ENCODE measurements around the gene RNASE3.
A peak's percentile ranks its signal among the peaks of the same experiment; 100 is the strongest.
"Not testable (repeated sequence)": the region's sequence is repeated elsewhere in the genome, so short reads cannot be mapped to it uniquely, and the experiment has no call there.

Gene RNASE3

DNA sequence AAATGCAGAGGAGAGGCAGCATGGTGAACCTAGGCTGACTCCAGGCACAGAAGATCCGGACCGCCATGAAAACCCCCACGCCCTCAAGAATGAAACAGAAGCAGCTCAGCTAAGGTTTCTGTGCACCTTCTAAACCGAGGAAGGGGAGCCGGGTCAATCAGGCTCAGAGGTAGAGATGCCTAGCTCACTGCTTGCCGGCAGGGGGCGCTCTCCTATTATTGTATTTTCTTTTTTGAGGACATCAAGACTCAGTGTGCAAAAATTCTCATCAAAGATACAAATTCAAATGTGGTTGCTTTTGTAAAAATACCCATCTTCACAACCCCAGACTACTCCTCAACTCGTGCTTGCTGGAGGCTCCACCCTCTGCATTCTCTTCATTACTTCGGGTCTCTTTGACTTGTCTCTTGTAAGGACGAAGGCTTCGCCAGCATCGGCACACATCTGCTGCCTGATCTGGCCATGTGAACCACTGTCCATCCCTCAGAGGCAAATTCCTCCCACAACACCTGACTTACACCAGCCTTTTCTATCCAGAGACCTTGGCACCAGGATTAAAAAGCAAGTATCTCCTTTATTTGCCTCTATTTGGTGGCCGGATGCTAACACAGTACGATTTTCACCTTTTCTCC, 33.4 kb upstream of the RNASE3 start:
- no peak overlapping the region for H3K4me3 ChIP-seq (ENCODE audit: low read depth, low read length)
- TF ChIP-seq, protein P1, sequence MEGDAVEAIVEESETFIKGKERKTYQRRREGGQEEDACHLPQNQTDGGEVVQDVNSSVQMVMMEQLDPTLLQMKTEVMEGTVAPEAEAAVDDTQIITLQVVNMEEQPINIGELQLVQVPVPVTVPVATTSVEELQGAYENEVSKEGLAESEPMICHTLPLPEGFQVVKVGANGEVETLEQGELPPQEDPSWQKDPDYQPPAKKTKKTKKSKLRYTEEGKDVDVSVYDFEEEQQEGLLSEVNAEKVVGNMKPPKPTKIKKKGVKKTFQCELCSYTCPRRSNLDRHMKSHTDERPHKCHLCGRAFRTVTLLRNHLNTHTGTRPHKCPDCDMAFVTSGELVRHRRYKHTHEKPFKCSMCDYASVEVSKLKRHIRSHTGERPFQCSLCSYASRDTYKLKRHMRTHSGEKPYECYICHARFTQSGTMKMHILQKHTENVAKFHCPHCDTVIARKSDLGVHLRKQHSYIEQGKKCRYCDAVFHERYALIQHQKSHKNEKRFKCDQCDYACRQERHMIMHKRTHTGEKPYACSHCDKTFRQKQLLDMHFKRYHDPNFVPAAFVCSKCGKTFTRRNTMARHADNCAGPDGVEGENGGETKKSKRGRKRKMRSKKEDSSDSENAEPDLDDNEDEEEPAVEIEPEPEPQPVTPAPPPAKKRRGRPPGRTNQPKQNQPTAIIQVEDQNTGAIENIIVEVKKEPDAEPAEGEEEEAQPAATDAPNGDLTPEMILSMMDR (IDR thresholded peaks at IDR 0.05; ENCODE audit: low read depth, low read length), result peak; percentile 80

DNA sequence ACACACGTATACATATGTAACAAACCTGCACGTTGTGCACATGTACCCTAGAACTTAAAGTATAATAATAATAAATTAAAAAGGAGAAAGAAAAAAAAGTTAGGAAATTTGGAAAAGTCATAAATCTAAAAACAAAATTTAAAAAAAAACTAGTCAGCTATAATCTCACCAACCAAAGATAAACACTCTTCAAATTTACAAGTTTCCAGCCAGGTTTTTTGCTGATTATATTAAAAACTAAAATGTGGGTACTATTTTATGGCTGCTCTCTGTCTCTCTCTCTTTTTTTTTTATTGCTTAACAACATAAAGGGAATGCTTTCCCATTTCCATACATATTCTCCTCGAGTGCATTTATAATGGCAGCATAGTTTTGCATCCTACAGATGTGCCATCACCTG, 25.0 kb upstream of the RNASE3 start:
- TF ChIP-seq, protein P1 (IDR thresholded peaks at IDR 0.05; ENCODE audit: low read depth, low read length), result no peak
- H3K4me3 ChIP-seq (ENCODE audit: low read depth, low read length), result no peak overlapping the region

DNA sequence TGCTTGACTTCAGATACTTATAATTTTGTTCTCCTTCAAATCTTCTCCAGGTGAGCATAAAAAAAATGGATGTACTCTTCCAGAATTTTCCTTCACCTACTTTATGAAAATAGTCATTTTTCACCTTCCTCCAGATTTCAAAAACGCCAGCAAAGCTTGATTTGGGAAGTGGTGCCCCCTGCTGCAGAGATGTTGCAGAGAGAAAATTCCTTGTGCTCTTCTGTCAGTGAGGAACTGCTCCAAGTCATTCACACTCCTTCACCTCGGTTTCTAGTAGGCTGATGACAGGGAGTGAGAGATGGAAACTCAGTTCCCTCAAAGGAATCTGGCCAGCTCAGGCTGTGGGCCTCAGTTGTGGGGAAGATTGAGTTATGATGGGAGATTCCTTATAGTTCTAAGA, 24.2 kb upstream of the RNASE3 start:
- no peak overlapping the region for H3K4me3 ChIP-seq (ENCODE audit: low read depth, low read length)
- TF ChIP-seq, protein P1 (IDR thresholded peaks at IDR 0.05; ENCODE audit: low read depth, low read length), result no peak

DNA sequence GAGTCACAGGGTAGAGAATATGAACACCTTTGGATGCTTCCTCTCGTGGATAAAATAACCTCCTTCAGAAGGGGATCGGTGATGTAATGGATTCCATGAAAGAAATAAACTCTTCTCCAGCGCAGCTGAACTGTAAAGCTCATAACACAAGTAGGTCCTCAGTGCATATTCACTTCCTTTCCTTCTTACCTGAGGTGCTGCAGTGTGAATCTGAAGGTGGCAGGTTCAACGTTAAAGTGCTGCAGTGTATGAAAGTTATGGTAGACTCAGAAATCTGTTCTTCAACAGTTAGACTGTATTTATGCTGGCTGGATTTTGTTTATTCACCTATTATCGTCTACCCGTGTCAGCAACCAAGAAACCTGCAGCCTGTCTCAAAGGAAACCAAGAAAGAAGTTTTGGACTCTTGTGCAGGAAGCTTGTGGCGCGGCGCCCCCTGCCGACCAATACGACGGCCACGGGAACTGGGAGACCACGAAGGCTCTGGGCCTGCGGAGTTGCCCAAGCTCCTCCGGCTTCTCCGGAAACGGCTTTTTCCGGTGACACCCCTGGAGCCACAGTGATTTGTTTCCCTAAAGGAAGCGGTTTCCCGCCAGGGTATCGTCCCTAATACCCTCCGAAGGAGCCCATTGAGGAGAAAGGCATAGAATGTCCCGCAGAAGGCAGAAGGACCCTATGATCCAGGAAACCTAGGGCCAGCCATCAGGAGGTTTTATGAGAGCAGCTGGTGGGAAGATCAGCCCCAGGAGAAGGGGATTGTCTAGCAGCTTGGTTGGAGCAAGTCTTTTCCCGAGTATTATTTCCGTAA, 17.6 kb upstream of the RNASE3 start:
- TF ChIP-seq, protein P1 (IDR thresholded peaks at IDR 0.05; ENCODE audit: low read depth, low read length), result peak; percentile 73
- H3K4me3 ChIP-seq (ENCODE audit: low read depth, low read length), result no peak overlapping the region

DNA sequence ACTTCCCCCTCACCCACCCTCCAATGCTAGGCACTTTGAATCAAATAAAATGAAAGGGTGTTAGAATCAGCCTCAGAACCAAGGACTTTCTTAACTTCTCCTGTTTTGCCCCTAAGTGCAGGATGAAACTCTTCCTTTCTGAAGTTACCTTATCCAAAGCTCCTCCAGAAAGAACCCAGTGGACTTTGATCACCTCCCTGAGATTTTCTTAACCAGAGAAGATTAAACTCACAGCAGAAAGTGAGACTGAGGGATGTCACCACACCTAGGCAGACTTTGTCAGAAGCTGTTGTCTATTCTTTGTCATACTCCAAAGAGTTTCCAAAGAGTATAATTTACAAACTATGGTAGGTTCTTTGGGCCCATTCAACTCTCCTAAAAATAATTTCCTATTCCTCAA, 14.2 kb upstream of the RNASE3 start:
- TF ChIP-seq, protein P1 (IDR thresholded peaks at IDR 0.05; ENCODE audit: low read depth, low read length), result no peak
- no peak overlapping the region for H3K4me3 ChIP-seq (ENCODE audit: low read depth, low read length)

DNA sequence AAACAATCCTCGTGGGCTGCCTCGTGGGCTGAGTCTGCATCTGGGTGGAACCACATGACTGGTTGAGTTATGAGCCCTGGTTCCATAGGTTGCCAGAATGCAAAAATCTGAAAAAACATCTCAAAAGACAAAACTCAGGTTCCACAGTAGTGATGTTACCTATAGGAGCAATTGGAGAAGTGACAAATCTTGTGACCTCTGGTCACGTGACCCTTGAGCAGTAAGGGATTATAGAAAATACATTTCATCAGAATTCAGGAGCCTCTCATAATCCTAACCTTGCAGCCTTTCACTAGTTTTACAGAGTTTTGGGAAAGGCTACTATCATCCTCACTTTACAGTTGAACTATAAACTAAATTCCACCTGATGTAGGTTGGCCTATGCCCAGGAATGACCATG, 12.5 kb upstream of the RNASE3 start:
- H3K4me3 ChIP-seq (ENCODE audit: low read depth, low read length), result no peak overlapping the region
- TF ChIP-seq, protein P1 (IDR thresholded peaks at IDR 0.05; ENCODE audit: low read depth, low read length), result no peak

DNA sequence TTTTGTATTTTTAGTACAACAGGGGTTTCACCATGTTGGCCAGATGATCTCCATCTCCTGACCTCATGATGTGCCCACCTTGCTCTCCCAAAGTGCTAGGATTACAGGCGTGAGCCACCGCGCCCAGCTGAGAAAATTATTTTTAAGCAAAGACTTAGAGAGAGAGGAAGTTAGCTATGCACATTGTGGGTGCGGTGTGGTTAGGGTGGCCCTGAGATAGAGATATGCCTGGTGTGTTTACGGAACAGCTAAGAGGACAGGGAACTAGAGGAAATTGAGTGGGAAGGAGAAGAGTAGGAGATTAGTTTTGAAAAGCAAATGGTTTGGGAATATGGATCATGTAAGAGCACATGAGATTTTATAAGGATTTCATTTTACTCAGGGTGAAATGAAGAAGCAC, 10.0 kb upstream of the RNASE3 start:
- H3K4me3 ChIP-seq (ENCODE audit: low read depth, low read length), result not testable (repeated sequence)

DNA sequence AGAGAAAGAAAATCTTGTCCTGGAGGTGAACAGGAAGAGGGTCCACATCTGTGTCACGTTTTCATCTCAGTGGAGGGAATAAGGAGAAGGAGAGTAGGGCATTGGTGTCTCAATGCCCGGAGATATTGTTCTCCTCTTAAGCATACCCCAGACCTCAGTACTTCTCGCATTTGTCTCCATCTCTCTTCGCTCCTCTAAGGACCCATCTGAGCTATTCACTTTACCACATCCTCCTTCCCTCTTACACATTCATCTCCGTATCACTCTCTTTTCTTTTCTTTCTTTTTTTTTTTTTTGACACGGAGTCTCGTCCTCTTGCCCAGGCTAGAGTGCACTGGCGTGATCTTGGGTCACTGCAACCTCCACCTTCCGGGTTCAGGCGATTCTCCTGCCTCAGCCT, 8.4 kb upstream of the RNASE3 start:
- H3K4me3 ChIP-seq (ENCODE audit: low read depth, low read length), result not testable (repeated sequence)

DNA sequence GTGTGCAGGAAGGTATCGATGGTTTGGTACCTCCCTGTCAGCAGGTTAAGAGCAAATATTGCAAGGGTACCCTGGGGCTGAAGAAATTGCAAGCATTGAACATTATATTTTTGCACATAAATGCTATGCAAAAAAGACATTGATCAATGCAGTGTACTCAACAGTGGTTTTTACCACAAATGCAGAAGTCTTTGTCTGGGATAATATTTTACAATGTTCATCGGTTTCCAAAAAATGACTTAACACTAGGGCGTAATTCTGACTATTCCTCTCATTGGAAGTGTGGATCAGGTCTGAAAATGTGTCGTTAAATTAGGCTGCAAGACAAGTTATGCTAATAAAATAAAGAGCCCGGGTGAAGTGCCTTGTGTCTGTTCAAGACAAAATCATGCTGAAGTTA, 2.8 kb upstream of the RNASE3 start:
- H3K4me3 ChIP-seq (ENCODE audit: low read depth, low read length), result not testable (repeated sequence)

DNA sequence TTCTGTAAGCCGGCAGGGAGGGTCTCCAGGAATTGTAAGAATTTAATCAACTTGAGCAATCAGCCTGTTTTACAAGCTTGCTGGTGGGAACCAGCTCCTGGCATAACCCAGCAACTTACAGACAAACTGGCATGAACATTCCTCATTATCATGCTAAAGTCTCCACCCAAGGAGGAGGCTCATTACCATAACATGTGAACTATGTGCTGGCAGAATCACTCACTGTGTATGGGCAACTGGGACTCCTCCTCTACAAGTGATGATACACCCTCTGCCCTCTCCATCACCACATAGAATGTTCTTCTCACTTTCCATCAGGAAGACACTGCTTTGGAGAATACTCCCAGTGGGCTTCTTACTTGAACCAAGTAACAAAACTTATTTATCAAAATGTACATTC, 4.1 kb downstream of the RNASE3 start:
- not testable (repeated sequence) for H3K4me3 ChIP-seq (ENCODE audit: low read depth, low read length)
